Activated CD8-positive, alpha-beta T cell treated with anti-CD3 and anti-CD28 coated beads, Interleukin-2, amount 10 ng/mL, durations not matched to agents 7 days and 5 days (primary cell): ENCODE measurements around the gene SDK2. TPM values are rescaled to one million over a fixed set of nuclear protein-coding genes. Genes with fewer than 3 reads are reported as not detected.

Experiments
- ATAC-seq: fragments of 150-1000 bp; cut with Tn5 transposase; one replicate; pipeline ENCODE4 v1.10.0; 2021; ENCODE audit warnings: moderate library complexity
- CTCF ChIA-PET: fragments of 350-600 bp; sonication (Branson Sonifier 250); formaldehyde crosslinking; loops from one replicate; lab custom pipeline; 2021; ENCODE audit warnings: antibody characterized with exemption; lab: Charles Lee
- POLR2A ChIA-PET: fragments of 350-600 bp; sonication (Branson Sonifier 250); formaldehyde crosslinking; loops from one replicate; lab custom pipeline; 2021; ENCODE audit warnings: antibody characterized with exemption; lab: Charles Lee
- DNase-seq: peaks from one replicate; pipeline ENCODE4 v3.0.0-alpha.2; 2020
- H3K27ac Mint-ChIP-seq: one replicate; pipeline ENCODE4 v1.8.0; 2021; ENCODE audit warnings: mild to moderate bottlenecking, mixed read lengths
- H3K27me3 Mint-ChIP-seq: one replicate; pipeline ENCODE4 v1.8.0; 2021; ENCODE audit warnings: low read depth, mixed read lengths
- H3K36me3 Mint-ChIP-seq: one replicate; pipeline ENCODE4 v1.8.0; 2021; ENCODE audit warnings: low read depth, mixed read lengths
- H3K4me1 Mint-ChIP-seq: one replicate; pipeline ENCODE4 v1.8.0; 2021; ENCODE audit warnings: low read depth, mixed read lengths
- H3K4me3 Mint-ChIP-seq: one replicate; pipeline ENCODE4 v1.8.0; 2021; ENCODE audit warnings: mild to moderate bottlenecking, mixed read lengths
- H3K9me3 Mint-ChIP-seq: one replicate; pipeline ENCODE4 v1.8.0; 2022; ENCODE audit warnings: mixed read lengths; ENCODE audit not compliant: insufficient read depth
- total RNA-seq, 2 experiments: library from RNA; stranded (reverse); gene quantifications; one replicate each; pipeline ENCODE4 v1.2.3, GENCODE V29; 2021

Gene SDK2
- total RNA-seq, 2 experiments from 2014 or later, result 18.4 to 20.0 TPM

GRCh38 chr17:73582359-73582758, 61.9 kb downstream of the SDK2 start:
- no peak overlapping the region for H3K27ac Mint-ChIP-seq
- peaks cover 2% of the 10 kb centered on the region for H3K27me3 Mint-ChIP-seq
- peaks cover 15% of the 10 kb centered on the region for H3K4me1 Mint-ChIP-seq
- ChIA-PET POLR2A (no interaction called here), CTCF (no interaction called here)
- DNase-seq (no peak), ATAC-seq (no peak)
- H3K9me3 Mint-ChIP-seq, result no peaks in the 10 kb centered on the region
- no peaks in the 10 kb centered on the region for H3K36me3 Mint-ChIP-seq
- H3K4me3 Mint-ChIP-seq, result no peak overlapping the region

- no peak for DNase-seq
- H3K27ac Mint-ChIP-seq, result no peak overlapping the region
- ChIA-PET CTCF (no interaction called here), POLR2A (interaction anchor here (0.8 kb wide), 1 partner anchor 303 kb away, joined by 3 read pairs; no protein-coding TSS in a partner anchor)
- no peak overlapping the region for H3K4me3 Mint-ChIP-seq
- ATAC-seq, result no peak
- no peaks in the 10 kb centered on the region for H3K36me3 Mint-ChIP-seq
- H3K27me3 Mint-ChIP-seq, result peaks cover 2% of the 10 kb centered on the region
- H3K4me1 Mint-ChIP-seq, result peaks cover 6% of the 10 kb centered on the region
- no peaks in the 10 kb centered on the region for H3K9me3 Mint-ChIP-seq
These were observed 62.9 kb downstream of the SDK2 start for GRCh38 chr17:73581379-73581778.

- no peak for ATAC-seq
- POLR2A ChIA-PET, result interaction anchor here (0.8 kb wide), 1 partner anchor 305 kb away, joined by 3 read pairs; no protein-coding TSS in a partner anchor
- H3K36me3 Mint-ChIP-seq, result no peaks in the 10 kb centered on the region
- H3K4me3 Mint-ChIP-seq, result no peak overlapping the region
- no peak for DNase-seq
- no peaks in the 10 kb centered on the region for H3K9me3 Mint-ChIP-seq
- H3K27ac Mint-ChIP-seq, result no peak overlapping the region
- H3K4me1 Mint-ChIP-seq, result no peaks in the 10 kb centered on the region
- peaks cover 2% of the 10 kb centered on the region for H3K27me3 Mint-ChIP-seq
- CTCF ChIA-PET, result interaction anchor here (0.9 kb wide), 1 partner anchor 66 kb away, joined by 3 read pairs; no protein-coding TSS in a partner anchor
These were observed 64.1 kb downstream of the SDK2 start for GRCh38 chr17:73580073-73580710.

- H3K36me3 Mint-ChIP-seq, result no peaks in the 10 kb centered on the region
- H3K4me3 Mint-ChIP-seq, result no peak overlapping the region
- H3K27ac Mint-ChIP-seq, result no peak overlapping the region
- ATAC-seq, result no peak
- ChIA-PET POLR2A (no interaction called here), CTCF (no interaction called here)
- H3K27me3 Mint-ChIP-seq, result peaks cover 2% of the 10 kb centered on the region
- no peaks in the 10 kb centered on the region for H3K4me1 Mint-ChIP-seq
- H3K9me3 Mint-ChIP-seq, result no peaks in the 10 kb centered on the region
- no peak for DNase-seq
These were observed 67.6 kb downstream of the SDK2 start for GRCh38 chr17:73576556-73577098.

- Mint-ChIP-seq H3K4me1 (no peaks in the 10 kb centered on the region), H3K27me3 (peaks cover 2% of the 10 kb centered on the region), H3K36me3 (no peaks in the 10 kb centered on the region), H3K9me3 (no peaks in the 10 kb centered on the region), H3K27ac (no peak overlapping the region), H3K4me3 (no peak overlapping the region)
- ChIA-PET CTCF (interaction anchor here (0.9 kb wide), 1 partner anchor 10 kb away, joined by 4 read pairs; no protein-coding TSS in a partner anchor), POLR2A (no interaction called here)
- ATAC-seq (no peak), DNase-seq (no peak)
These were observed 68.6 kb downstream of the SDK2 start for GRCh38 chr17:73575470-73576221.

- no peak for DNase-seq
- H3K4me1 Mint-ChIP-seq, result peaks cover 19% of the 10 kb centered on the region
- ATAC-seq, result no peak
- no peak overlapping the region for H3K27ac Mint-ChIP-seq
- H3K36me3 Mint-ChIP-seq, result no peaks in the 10 kb centered on the region
- CTCF ChIA-PET, result no interaction called here
- no peak overlapping the region for H3K4me3 Mint-ChIP-seq
- H3K27me3 Mint-ChIP-seq, result no peaks in the 10 kb centered on the region
- H3K9me3 Mint-ChIP-seq, result no peaks in the 10 kb centered on the region
- POLR2A ChIA-PET, result interaction anchor here (0.7 kb wide), 1 partner anchor 18 kb away, joined by 4 read pairs; no protein-coding TSS in a partner anchor
These were observed 72.6 kb downstream of the SDK2 start for GRCh38 chr17:73571511-73572130.

GRCh38 chr17:73569762-73570319, 74.4 kb downstream of the SDK2 start:
- CTCF ChIA-PET, result interaction anchor here (1.0 kb wide), 1 partner anchor 137 kb away, joined by 3 read pairs; no protein-coding TSS in a partner anchor
- H3K4me1 Mint-ChIP-seq, result peaks cover 20% of the 10 kb centered on the region
- H3K27ac Mint-ChIP-seq, result no peak overlapping the region
- POLR2A ChIA-PET, result no interaction called here
- H3K4me3 Mint-ChIP-seq, result no peak overlapping the region
- no peak for DNase-seq
- no peak for ATAC-seq
- H3K9me3 Mint-ChIP-seq, result no peaks in the 10 kb centered on the region
- no peaks in the 10 kb centered on the region for H3K36me3 Mint-ChIP-seq
- no peaks in the 10 kb centered on the region for H3K27me3 Mint-ChIP-seq

- no peak for ATAC-seq
- H3K27ac Mint-ChIP-seq, result no peak overlapping the region
- H3K4me1 Mint-ChIP-seq, result peaks cover 20% of the 10 kb centered on the region
- H3K4me3 Mint-ChIP-seq, result no peak overlapping the region
- POLR2A ChIA-PET, result no interaction called here
- H3K9me3 Mint-ChIP-seq, result no peaks in the 10 kb centered on the region
- CTCF ChIA-PET, result interaction anchor here (2.5 kb wide), 1 partner anchor 22 kb away, joined by 11 read pairs; no protein-coding TSS in a partner anchor
- no peaks in the 10 kb centered on the region for H3K27me3 Mint-ChIP-seq
- DNase-seq, result no peak
- H3K36me3 Mint-ChIP-seq, result no peaks in the 10 kb centered on the region
These were observed 75.3 kb downstream of the SDK2 start for GRCh38 chr17:73568934-73569333.

- ChIA-PET CTCF (interaction anchor here (1.2 to 3.2 kb wide), 6 partner anchors 17 to 137 kb away, joined by 4 to 12 read pairs (median 6); no protein-coding TSS in a partner anchor), POLR2A (interaction anchor here (0.7 to 1.0 kb wide), 3 partner anchors 24 to 255 kb away, joined by 3 to 8 read pairs (median 3); no protein-coding TSS in a partner anchor)
- H3K27me3 Mint-ChIP-seq, result no peaks in the 10 kb centered on the region
- peak; percentile 61 for DNase-seq
- peak overlapping the region; percentile 65 for H3K27ac Mint-ChIP-seq
- peak overlapping the region; percentile 8 for H3K4me3 Mint-ChIP-seq
- peaks cover 20% of the 10 kb centered on the region for H3K4me1 Mint-ChIP-seq
- ATAC-seq, result peak; percentile 86
- no peaks in the 10 kb centered on the region for H3K9me3 Mint-ChIP-seq
- no peaks in the 10 kb centered on the region for H3K36me3 Mint-ChIP-seq
These were observed 77.1 kb downstream of the SDK2 start for GRCh38 chr17:73566905-73567782.

- POLR2A ChIA-PET, result no interaction called here
- no peak overlapping the region for H3K27ac Mint-ChIP-seq
- ATAC-seq, result no peak
- DNase-seq, result no peak
- H3K9me3 Mint-ChIP-seq, result no peaks in the 10 kb centered on the region
- peaks cover 37% of the 10 kb centered on the region for H3K4me1 Mint-ChIP-seq
- CTCF ChIA-PET, result interaction anchor here (1.1 kb wide), 1 partner anchor 31 kb away, joined by 3 read pairs; no protein-coding TSS in a partner anchor
- H3K4me3 Mint-ChIP-seq, result no peak overlapping the region
- H3K27me3 Mint-ChIP-seq, result no peaks in the 10 kb centered on the region
- H3K36me3 Mint-ChIP-seq, result no peaks in the 10 kb centered on the region
These were observed 79.4 kb downstream of the SDK2 start for GRCh38 chr17:73564843-73565242.
